HL-60/S4 treated with retinoic acid at 250 ng/mL for 4 days and 3 days (cell line): ENCODE measurements around the gene SGMS1.
"Not testable (repeated sequence)": the region's sequence is repeated elsewhere in the genome, so short reads cannot be mapped to it uniquely, and the experiment has no call there.

Experiments
- in situ Hi-C: fragments of 300-500 bp; cut with MboI; formaldehyde crosslinking; loops from 2 replicates; pipeline ENCODE4 v1.7.0; 2022; ENCODE audit warnings: low sequenced_read_pairs

Gene SGMS1

GRCh38 chr10:50382576-50383023 lies 241.2 kb downstream of the SGMS1 start:
- in situ Hi-C loops = no loop called here

- in situ Hi-C loops = no loop called here
These were observed 242.1 kb downstream of the SGMS1 start for GRCh38 chr10:50381642-50382041.

GRCh38 chr10:50379616-50380015 lies 244.1 kb downstream of the SGMS1 start:
- in situ Hi-C loops = no loop called here

GRCh38 chr10:50375745-50376144 lies 248.0 kb downstream of the SGMS1 start:
- in situ Hi-C loops = no loop called here

- in situ Hi-C loops = no loop called here
These were observed 248.7 kb downstream of the SGMS1 start for GRCh38 chr10:50375051-50375452.

- in situ Hi-C loops = no loop called here
These were observed 249.8 kb downstream of the SGMS1 start for GRCh38 chr10:50373821-50374501.

GRCh38 chr10:50369931-50370330 lies 253.8 kb downstream of the SGMS1 start:
- in situ Hi-C loops = no loop called here

- in situ Hi-C loops = no loop called here
These were observed 256.0 kb downstream of the SGMS1 start for GRCh38 chr10:50367732-50368131.

GRCh38 chr10:50366421-50366820 lies 257.3 kb downstream of the SGMS1 start:
- in situ Hi-C loops = not testable (repeated sequence)

- in situ Hi-C loops = not testable (repeated sequence)
These were observed 259.0 kb downstream of the SGMS1 start for GRCh38 chr10:50364730-50365129.

GRCh38 chr10:50362547-50363125 lies 261.1 kb downstream of the SGMS1 start:
- in situ Hi-C loops = no loop called here

GRCh38 chr10:50361946-50362345 lies 261.8 kb downstream of the SGMS1 start:
- in situ Hi-C loops = no loop called here

- in situ Hi-C loops = no loop called here
These were observed 263.5 kb downstream of the SGMS1 start for GRCh38 chr10:50360077-50360850.

- in situ Hi-C loops = no loop called here
These were observed 264.6 kb downstream of the SGMS1 start for GRCh38 chr10:50358925-50359687.

- in situ Hi-C loops = no loop called here
These were observed 265.3 kb downstream of the SGMS1 start for GRCh38 chr10:50358411-50358810.

- in situ Hi-C loops = not testable (repeated sequence)
These were observed 267.3 kb downstream of the SGMS1 start for GRCh38 chr10:50356481-50356832.

- in situ Hi-C loops = not testable (repeated sequence)
These were observed 267.9 kb downstream of the SGMS1 start for GRCh38 chr10:50355693-50356480.

GRCh38 chr10:50351483-50352146 lies 272.1 kb downstream of the SGMS1 start:
- in situ Hi-C loops = no loop called here

GRCh38 chr10:50350366-50350765 lies 273.4 kb downstream of the SGMS1 start:
- in situ Hi-C loops = no loop called here

GRCh38 chr10:50349554-50349953 lies 274.2 kb downstream of the SGMS1 start:
- in situ Hi-C loops = no loop called here
